K562 (cell line): ENCODE results near the gene ZIC2. TPM values are rescaled to one million over a fixed set of nuclear protein-coding genes. Genes with fewer than 3 reads are reported as not detected.

Experiments used
- CCAR2 ChIP-seq: fragments of 200-400 bp; formaldehyde crosslinking; IDR thresholded peaks from 2 replicates; pipeline ENCODE4 v1.6.1; 2017; ENCODE audit warnings: mild to moderate bottlenecking, low read depth, low read length
- CCNT2 ChIP-seq: IDR thresholded peaks from 2 replicates; pipeline ENCODE4 v1.6.1; 2011; ENCODE audit warnings: borderline replicate concordance, low read depth, mild to moderate bottlenecking, moderate library complexity, mixed read lengths, low read length; ENCODE audit not compliant: insufficient read length; ENCODE audit errors: extremely low read depth
- CREB1 ChIP-seq, 2 experiments: sonication (generic) in 1 of 2; formaldehyde crosslinking in 1 of 2; IDR thresholded peaks; 2 replicates each; pipeline versions ENCODE4 v1.6.1 to v1.8.0; 2012 to 2022; ENCODE audit warnings: inconsistent platforms in 1 of 2, mild to moderate bottlenecking in 1 of 2, missing genetic modification reagents in 1 of 2, moderate library complexity in 1 of 2
- CXXC5 ChIP-seq: fragments of 250-450 bp; sonication (Bioruptor Pico); IDR thresholded peaks from 2 replicates; pipeline ENCODE4 v1.8.0; 2022; ENCODE audit warnings: inconsistent platforms, mild to moderate bottlenecking, moderate library complexity
- EGR1 ChIP-seq: fragments of 450-650 bp; conservative IDR thresholded peaks from 2 replicates; pipeline ENCODE4 v1.6.1; 2017; ENCODE audit warnings: mild to moderate bottlenecking
- FOXK1 ChIP-seq: sonication (generic); formaldehyde crosslinking; IDR thresholded peaks from 2 replicates; pipeline ENCODE4 v1.8.0; 2022; ENCODE audit warnings: missing genetic modification reagents, mild to moderate bottlenecking, borderline replicate concordance
- GATAD2B ChIP-seq: fragments of 450-650 bp; IDR thresholded peaks from 2 replicates; pipeline ENCODE4 v1.6.1; 2017; ENCODE audit warnings: mild to moderate bottlenecking, borderline replicate concordance
- HDAC6 ChIP-seq: IDR thresholded peaks from 2 replicates; pipeline ENCODE4 v1.6.1; 2012; ENCODE audit warnings: low read depth, mild to moderate bottlenecking, control low read depth, inconsistent platforms, low read length, moderate library complexity
- HES1 ChIP-seq: fragments of 450-650 bp; IDR thresholded peaks from 2 replicates; pipeline ENCODE4 v1.6.1; 2016; ENCODE audit warnings: low read depth, mild to moderate bottlenecking, moderate library complexity
- HMGN3 ChIP-seq: IDR thresholded peaks from 2 replicates; pipeline ENCODE4 v1.6.1; 2011; ENCODE audit warnings: borderline replicate concordance, low read depth, mild to moderate bottlenecking, mixed read lengths, low read length; ENCODE audit not compliant: insufficient read length; ENCODE audit errors: extremely low read depth
- L3MBTL2 ChIP-seq: fragments of 450-650 bp; IDR thresholded peaks from 2 replicates; pipeline ENCODE4 v1.6.1; 2016; ENCODE audit warnings: mild to moderate bottlenecking, moderate library complexity
- MYC ChIP-seq, 2 experiments: fragments of 250-450 bp in 1 of 2; sonication (Bioruptor Pico) in 1 of 2; IDR thresholded peaks; 2 replicates each; pipeline versions ENCODE4 v1.5.1 to v1.6.1; 2012 to 2021; ENCODE audit warnings: low read depth in 2 of 2, borderline replicate concordance in 1 of 2, improper control_type of control experiment in 1 of 2, low read length in 1 of 2, mild to moderate bottlenecking in 1 of 2, moderate library complexity in 1 of 2
- NCOA6 ChIP-seq: fragments of 450-650 bp; IDR thresholded peaks from 2 replicates; pipeline ENCODE4 v1.6.1; 2017; ENCODE audit warnings: mild to moderate bottlenecking
- POLR2B ChIP-seq: fragments of 450-650 bp; IDR thresholded peaks from 2 replicates; pipeline ENCODE4 v1.6.1; 2018; ENCODE audit warnings: low read depth; ENCODE audit not compliant: partially characterized antibody
- SETDB1 ChIP-seq: IDR thresholded peaks from one replicate; pipeline ENCODE4 v1.6.1; 2012; ENCODE audit warnings: low read length, control low read depth, inconsistent platforms
- SIN3A ChIP-seq, 2 experiments: fragments of 150-350 bp in 1 of 2; IDR thresholded peaks; 2 replicates each; pipeline ENCODE4 v1.6.1; 2011 to 2016; ENCODE audit warnings: borderline replicate concordance in 2 of 2, low read depth in 2 of 2, low read length in 2 of 2, mild to moderate bottlenecking in 2 of 2, moderate library complexity in 2 of 2; ENCODE audit not compliant: control insufficient read depth in 1 of 2
- SMAD4 ChIP-seq: fragments of 250-450 bp; sonication (Bioruptor Pico); conservative IDR thresholded peaks from 2 replicates; pipeline ENCODE4 v1.8.0; 2021; ENCODE audit warnings: inconsistent platforms, mild to moderate bottlenecking, moderate library complexity
- SNIP1 ChIP-seq: fragments of 450-650 bp; IDR thresholded peaks from 2 replicates; pipeline ENCODE4 v1.7.1; 2017; ENCODE audit warnings: low read depth, mild to moderate bottlenecking
- TOE1 ChIP-seq, 2 experiments: fragments of 450-650 bp in 1 of 2; sonication (generic) in 1 of 2; formaldehyde crosslinking in 1 of 2; IDR thresholded peaks; 2 replicates each; pipeline versions ENCODE4 v1.7.1 to v1.8.0; 2016 to 2022; ENCODE audit warnings: borderline replicate concordance in 2 of 2, mild to moderate bottlenecking in 2 of 2, antibody characterized with exemption in 1 of 2, inconsistent platforms in 1 of 2, low read depth in 1 of 2, missing genetic modification reagents in 1 of 2, moderate library complexity in 1 of 2
- UBTF ChIP-seq, 2 experiments: IDR thresholded peaks; 2 replicates each; pipeline ENCODE4 v1.6.1; 2012; ENCODE audit warnings: improper control_type of control experiment in 2 of 2, low read depth in 2 of 2, low read length in 2 of 2, borderline replicate concordance in 1 of 2
- VEZF1 ChIP-seq: fragments of 200-800 bp; sonication (Bioruptor generic); IDR thresholded peaks from 2 replicates; pipeline ENCODE4 v1.6.1; 2017; ENCODE audit warnings: missing genetic modification characterization, missing compliant biosample characterization
- polyA plus RNA-seq, 8 experiments: library from polyadenylated mRNA; depleted of rRNA in 4 of 8; stranded (reverse) in 5 of 8; unstranded in 3 of 8; fragments of >200 nt; fragmentation: Nextera tagmentation in 2 of 8; fragmentation: Illumina TruSeq in 1 of 8; extraction: Ambion mirVana in 2 of 8; extraction: Trizol in 1 of 8; gene quantifications; 2 replicates each; pipeline versions ENCODE4 v1.2.1 to v1.2.3, GENCODE V29; 2011 to 2014; ENCODE audit warnings: inconsistent platforms in 1 of 8, missing spikeins in 1 of 8
- total RNA-seq, 7 experiments: library from RNA; depleted of rRNA in 6 of 7; stranded (reverse); fragments of >200 nt in 6 of 7; fragmentation: Illumina TruSeq in 2 of 7; extraction: Trizol in 2 of 7; gene quantifications; 2 replicates each; pipeline versions ENCODE4 v1.2.1 to v1.2.3, GENCODE V29; 2011 to 2021; ENCODE audit warnings: low replicate concordance in 1 of 7

Gene ZIC2
- total and polyA plus RNA-seq, 9 of the 15 experiments (the other 6 are each of a cell fraction or from before 2014, with no cell fraction given) = 1.8 to 18.0 (median 4.5) TPM

- peak; percentile 10; the same call in 1 of the 2 replicates for TF ChIP-seq CREB1 (IDR thresholded peaks at IDR 0.05)
- no peak for TF ChIP-seq CREB1 (CRISPR knock-in tag; IDR thresholded peaks at IDR 0.05)
- TF ChIP-seq VEZF1 (CRISPR knock-in tag) = peak; percentile 90
- peak; percentile 52 for TF ChIP-seq GATAD2B
- TF ChIP-seq HMGN3 = peak; percentile 55
- no peak for TF ChIP-seq POLR2B
- no peak for TF ChIP-seq NCOA6
- no peak for TF ChIP-seq HES1
- TF ChIP-seq CXXC5 (CRISPR knock-in tag) = peak; percentile 80
- TF ChIP-seq EGR1 = peak; percentile 39
- peak; percentile 54; the same call in 1 of the 2 replicates for TF ChIP-seq MYC (IDR thresholded peaks at IDR 0.05; ENCODE audit: low read depth, low read length)
- no peak for TF ChIP-seq MYC (CRISPR knock-in tag; IDR thresholded peaks at IDR 0.05; ENCODE audit: borderline replicate concordance, low read depth)
- TF ChIP-seq L3MBTL2 = no peak
- no peak for TF ChIP-seq FOXK1 (CRISPR knock-in tag)
- no peak for TF ChIP-seq TOE1 (IDR thresholded peaks at IDR 0.05; ENCODE audit: borderline replicate concordance)
- TF ChIP-seq TOE1 (CRISPR knock-in tag; IDR thresholded peaks at IDR 0.05; ENCODE audit: borderline replicate concordance, low read depth) = no peak
- TF ChIP-seq HDAC6 = 0 out of 2 replicates have a peak, but pooled peaks have one; percentile 78
- peak in 1 of 2 experiments; percentile 12; a peak in 1 of 4 replicates for TF ChIP-seq SIN3A (IDR thresholded peaks at IDR 0.05; ENCODE audit: borderline replicate concordance in 2 of 2, control insufficient read depth in 1 of 2, low read depth in 2 of 2, low read length in 2 of 2)
- TF ChIP-seq CCAR2 = no peak
- TF ChIP-seq UBTF (IDR thresholded peaks at IDR 0.05; ENCODE audit: borderline replicate concordance in 1 of 2, low read depth in 2 of 2, low read length in 2 of 2) = peak; percentile 60 to 78; a peak in 1 of 4 replicates
- TF ChIP-seq SMAD4 (CRISPR knock-in tag) = peak; percentile 32
- TF ChIP-seq SNIP1 = peak; percentile 76
- TF ChIP-seq SETDB1 = no peak
- peak; percentile 21 for TF ChIP-seq CCNT2
Measured at GRCh38 chr13:99980824-99981734, 505 bp upstream of the ZIC2 start (continued).
